H1 (cell line): ENCODE data around the gene ADAMTS15. TPM values are rescaled to one million over a fixed set of nuclear protein-coding genes. Genes with fewer than 3 reads are reported as not detected.

Source experiments
- CTCF ChIA-PET: fragments of 300-600 bp; sonication (Branson Sonifier 250); formaldehyde crosslinking; loops from one replicate; lab custom pipeline; 2021; ENCODE audit not compliant: partially characterized antibody; lab: Charles Lee
- POLR2A ChIA-PET: fragments of 300-600 bp; sonication (Branson Sonifier 250); formaldehyde crosslinking; loops from one replicate; lab custom pipeline; 2021; ENCODE audit warnings: inconsistent platforms; ENCODE audit not compliant: partially characterized antibody; lab: Charles Lee
- DNase-seq, 2 experiments: peaks; one replicate each; pipeline versions ENCODE4 v3.0.0 to v3.0.0-alpha.2; 2010 to 2022; ENCODE audit warnings: low spot score in 2 of 2, low read depth in 1 of 2, mixed read lengths in 1 of 2
- FAIRE-seq: peaks from 2 replicates; lab custom pipeline; 2011; peaks lifted over from hg19 to GRCh38; lab: Jason Lieb, UNC
- H2AFZ ChIP-seq: 2 replicates; pipeline ENCODE4 v1.8.1; 2012; ENCODE audit warnings: low read length, inconsistent platforms
- H2AK5ac ChIP-seq: 2 replicates; pipeline ENCODE4 v1.6.1; 2013; ENCODE audit warnings: low read depth, low read length
- H2BK120ac ChIP-seq: replicated peaks from 2 replicates; pipeline ENCODE3; 2013; ENCODE audit warnings: low read depth, low read length, inconsistent platforms
- H2BK12ac ChIP-seq: 2 replicates; pipeline ENCODE4 v1.6.1; 2013; ENCODE audit warnings: low read depth, low read length
- H2BK15ac ChIP-seq: 2 replicates; pipeline ENCODE4 v1.6.1; 2013; ENCODE audit warnings: low read length
- H2BK20ac ChIP-seq: 2 replicates; pipeline ENCODE4 v1.6.1; 2013; ENCODE audit warnings: low read length
- H2BK5ac ChIP-seq: 2 replicates; pipeline ENCODE4 v1.6.1; 2013; ENCODE audit warnings: low read depth, low read length
- H3K14ac ChIP-seq: 2 replicates; pipeline ENCODE4 v1.6.1; 2013; ENCODE audit warnings: inconsistent platforms; ENCODE audit not compliant: insufficient read length
- H3K18ac ChIP-seq: 2 replicates; pipeline ENCODE4 v1.6.1; 2013; ENCODE audit warnings: low read length; ENCODE audit errors: extremely low read depth
- H3K23ac ChIP-seq: 2 replicates; pipeline ENCODE4 v1.6.1; 2013; ENCODE audit warnings: inconsistent platforms; ENCODE audit not compliant: insufficient read length
- H3K23me2 ChIP-seq: 2 replicates; pipeline ENCODE4 v1.6.1; 2013; ENCODE audit warnings: low read depth, low read length
- H3K27ac ChIP-seq: 2 replicates; pipeline ENCODE4 v1.6.1; 2011; ENCODE audit warnings: low read depth, low read length, inconsistent platforms
- H3K27me3 ChIP-seq, 4 experiments: replicated peaks in 1 of 4; 1 replicate in 1 of 4; 2 replicates in 3 of 4; pipeline versions ENCODE4 v1.6.1 to v1.8.1; 2011 to 2013; ENCODE audit warnings: low read length in 3 of 4, mild to moderate bottlenecking in 3 of 4, inconsistent platforms in 2 of 4, mixed read lengths in 2 of 4, moderate library complexity in 1 of 4; ENCODE audit not compliant: control insufficient read depth in 3 of 4, insufficient read depth in 3 of 4; ENCODE audit errors: extremely low read depth in 1 of 4
- H3K36me3 ChIP-seq, 4 experiments: 2 replicates each; pipeline versions ENCODE4 v1.6.1 to v1.8.1; 2011 to 2013; ENCODE audit warnings: mild to moderate bottlenecking in 4 of 4, low read length in 3 of 4, moderate library complexity in 2 of 4, control low read depth in 1 of 4, inconsistent platforms in 1 of 4; ENCODE audit not compliant: insufficient read depth in 4 of 4, control insufficient read depth in 2 of 4
- H3K4ac ChIP-seq: replicated peaks from 2 replicates; pipeline ENCODE3; 2013; ENCODE audit warnings: low read length, low read depth, mixed read lengths, inconsistent platforms; ENCODE audit not compliant: insufficient read length
- H3K4me1 ChIP-seq, 4 experiments: replicated peaks in 1 of 4; 1 replicate in 1 of 4; 2 replicates in 3 of 4; pipeline versions ENCODE4 v1.6.1 to v1.8.1; 2011 to 2013; ENCODE audit warnings: low read length in 3 of 4, inconsistent platforms in 2 of 4, mixed read lengths in 1 of 4; ENCODE audit not compliant: insufficient read depth in 4 of 4, control insufficient read depth in 3 of 4
- H3K4me2 ChIP-seq, 2 experiments: 2 replicates each; pipeline versions ENCODE4 v1.6.1 to v1.8.1; 2011 to 2013; ENCODE audit warnings: low read depth in 2 of 2, low read length in 2 of 2, control low read depth in 1 of 2, inconsistent platforms in 1 of 2, mild to moderate bottlenecking in 1 of 2; ENCODE audit not compliant: insufficient read depth in 1 of 2
- H3K4me3 ChIP-seq, 4 experiments: fragments of 200-600, 300-600 bp in 1 of 4; sonication (generic), shearing (Covaris generic), sonication (Bioruptor Twin) in 1 of 4; 2 replicates each; pipeline versions ENCODE4 v1.5.1 to v1.8.1; 2011 to 2016; ENCODE audit warnings: low read length in 4 of 4, low read depth in 3 of 4, control low read depth in 2 of 4, inconsistent platforms in 2 of 4, mild to moderate bottlenecking in 2 of 4, mixed read lengths in 1 of 4, moderate library complexity in 1 of 4; ENCODE audit not compliant: insufficient read depth in 2 of 4; ENCODE audit errors: extremely low read depth in 1 of 4
- H3K56ac ChIP-seq: replicated peaks from 2 replicates; pipeline ENCODE3; 2013; ENCODE audit warnings: low read depth, mild to moderate bottlenecking, mixed read lengths, low read length, inconsistent platforms; ENCODE audit not compliant: insufficient read length
- H3K79me1 ChIP-seq: 2 replicates; pipeline ENCODE4 v1.6.1; 2013; ENCODE audit warnings: low read depth, low read length, control low read depth
- H3K79me2 ChIP-seq, 2 experiments: 2 replicates each; pipeline versions ENCODE4 v1.6.1 to v1.8.1; 2012 to 2013; ENCODE audit warnings: low read length in 2 of 2, mild to moderate bottlenecking in 2 of 2, inconsistent platforms in 1 of 2; ENCODE audit not compliant: insufficient read depth in 2 of 2, control insufficient read depth in 1 of 2
- H3K9ac ChIP-seq, 4 experiments: replicated peaks in 1 of 4; 1 replicate in 1 of 4; 2 replicates in 3 of 4; pipeline versions ENCODE4 v1.6.1 to v1.8.1; 2011 to 2013; ENCODE audit warnings: low read depth in 3 of 4, low read length in 3 of 4, control low read depth in 2 of 4, mild to moderate bottlenecking in 2 of 4, moderate library complexity in 2 of 4, inconsistent platforms in 1 of 4; ENCODE audit errors: extremely low read depth in 1 of 4
- H3K9me3 ChIP-seq, 2 experiments: 2 replicates each; pipeline versions ENCODE4 v1.6.1 to v1.8.1; 2012 to 2013; ENCODE audit warnings: mild to moderate bottlenecking in 2 of 2, moderate library complexity in 2 of 2, control low read depth in 1 of 2, inconsistent platforms in 1 of 2, low read depth in 1 of 2, low read length in 1 of 2, mixed read lengths in 1 of 2; ENCODE audit not compliant: insufficient read depth in 2 of 2
- H4K20me1 ChIP-seq, 2 experiments: replicated peaks in 1 of 2; 2 replicates each; pipeline versions ENCODE3 to v1.8.1; 2011 to 2013; ENCODE audit warnings: inconsistent platforms in 2 of 2, low read length in 2 of 2, mild to moderate bottlenecking in 1 of 2; ENCODE audit not compliant: insufficient read depth in 2 of 2, control insufficient read depth in 1 of 2
- H4K5ac ChIP-seq: 2 replicates; pipeline ENCODE4 v1.6.1; 2013; ENCODE audit warnings: low read length, low read depth, mixed read lengths, inconsistent platforms; ENCODE audit not compliant: insufficient read length
- H4K8ac ChIP-seq: 2 replicates; pipeline ENCODE4 v1.8.0; 2013; ENCODE audit warnings: mild to moderate bottlenecking, moderate library complexity, low read length, inconsistent platforms; ENCODE audit not compliant: insufficient read depth; ENCODE audit errors: extremely low read depth
- H4K91ac ChIP-seq: replicated peaks from 2 replicates; pipeline ENCODE3; 2013; ENCODE audit warnings: low read length, mixed read lengths, inconsistent platforms; ENCODE audit not compliant: insufficient read length
- ASH2L ChIP-seq: fragments of 200-600, 300-600 bp; sonication (generic); IDR thresholded peaks from one replicate; pipeline ENCODE4 v1.7.1; 2017; ENCODE audit warnings: low read length
- BACH1 ChIP-seq: IDR thresholded peaks from 2 replicates; pipeline ENCODE4 v1.6.1; 2012; ENCODE audit warnings: low read length, improper control_type of control experiment
- CHD2 ChIP-seq: IDR thresholded peaks from 2 replicates; pipeline ENCODE4 v1.6.1; 2012; ENCODE audit warnings: low read length, improper control_type of control experiment
- HDAC6 ChIP-seq: IDR thresholded peaks from one replicate; pipeline ENCODE4 v1.7.1; 2012; ENCODE audit warnings: low read depth, mild to moderate bottlenecking, inconsistent platforms, low read length, moderate library complexity
- SAP30 ChIP-seq: fragments of 300-600 bp; sonication (generic); IDR thresholded peaks from 2 replicates; pipeline ENCODE4 v1.7.1; 2012; ENCODE audit warnings: low read length, moderate library complexity, mild to moderate bottlenecking, inconsistent platforms; ENCODE audit not compliant: insufficient read depth, insufficient replicate concordance
- SIRT6 ChIP-seq: IDR thresholded peaks from one replicate; pipeline ENCODE4 v1.7.1; 2012; ENCODE audit warnings: low read length, inconsistent platforms
- TEAD4 ChIP-seq: IDR thresholded peaks from 2 replicates; pipeline ENCODE4 v1.6.1; 2012; ENCODE audit warnings: low read depth, low read length, inconsistent platforms, mixed read lengths
- USF2 ChIP-seq: IDR thresholded peaks from 2 replicates; pipeline ENCODE4 v1.6.1; 2011; ENCODE audit warnings: low read length, improper control_type of control experiment
- WGBS, 2 experiments: shearing (Covaris generic) in 1 of 2; methylation state at CpG; one replicate each; pipeline versions ENCODE4 v1.1.6 to v1.1.7; 2013 to 2015; ENCODE audit warnings: low lambda C conversion rate in 2 of 2, mixed read lengths in 2 of 2, inconsistent platforms in 1 of 2, low coverage in 1 of 2, missing lambda C conversion rate in 1 of 2; ENCODE audit not compliant: insufficient replicate concordance in 2 of 2, insufficient coverage in 1 of 2, insufficient read length in 1 of 2; ENCODE audit errors: extremely low coverage in 1 of 2, missing lambda C conversion rate in 1 of 2; 5-methylcytosine and 5-hydroxymethylcytosine counted together
- polyA plus RNA-seq, 7 experiments: library from polyadenylated mRNA; depleted of rRNA in 3 of 7; stranded (reverse) in 5 of 7; unstranded in 2 of 7; fragments of >200 nt in 5 of 7; fragments of 200-250 nt in 2 of 7; gene quantifications; 1 replicate in 5 of 7; 2 replicates in 1 of 7; 4 replicates in 1 of 7; pipeline versions ENCODE4 v1.2.1 to v1.2.3, GENCODE V29; 2011 to 2013; ENCODE audit warnings: missing spikeins in 2 of 7, mixed read lengths in 2 of 7
- total RNA-seq: library from RNA; stranded (reverse); fragmentation: NEBNext Ultra II Directional; extraction: Animal tissue kit (Norgen Biotek cat#: 25700); gene quantifications from 2 replicates; pipeline ENCODE4 v1.2.1, GENCODE V29; 2021

Gene ADAMTS15
- total and polyA plus RNA-seq, 2 of the 8 experiments (the other 6 are each of a cell fraction or from before 2014, with no cell fraction given) = 1.7 to 4.7 TPM

GRCh38 chr11:130511765-130512164, 63.3 kb downstream of the ADAMTS15 start:
- no peak for FAIRE-seq
- DNase-seq = no peak
- no peak overlapping the region for H3K4ac ChIP-seq
- POLR2A ChIA-PET = no interaction called here
- no peak overlapping the region for H4K5ac ChIP-seq
- no peak overlapping the region for H3K27ac ChIP-seq
- no peak overlapping the region for H2AFZ ChIP-seq
- CTCF ChIA-PET = interaction anchor here (0.7 to 2.2 kb wide), 4 partner anchors 9 to 200 kb away, joined by 3 to 13 read pairs (median 5); no protein-coding TSS in a partner anchor
- no peaks in the 10 kb centered on the region for H3K36me3 ChIP-seq
- H3K23ac ChIP-seq = no peak overlapping the region
- no peaks in the 10 kb centered on the region for H3K79me2 ChIP-seq
- H4K20me1 ChIP-seq = no peaks in the 10 kb centered on the region
- no peak overlapping the region for H2BK20ac ChIP-seq
- no peak overlapping the region for H2BK15ac ChIP-seq
- TF ChIP-seq SAP30 (no peak), CHD2 (no peak), BACH1 (no peak), HDAC6 (no peak), SIRT6 (no peak), ASH2L (no peak), USF2 (no peak), TEAD4 (no peak)
- no peaks in the 10 kb centered on the region; a peak in 1 of 7 replicates for H3K27me3 ChIP-seq
- H3K23me2 ChIP-seq = no peaks in the 10 kb centered on the region
- H3K4me1 ChIP-seq = peaks cover 6 to 10% (median 7%) of the 10 kb centered on the region in 4 experiments
- no peak overlapping the region for H3K4me2 ChIP-seq
- no peaks in the 10 kb centered on the region for H3K79me1 ChIP-seq
- H2BK120ac ChIP-seq = no peak overlapping the region
- no peak overlapping the region for H3K4me3 ChIP-seq
- 96% methylated on average over 2 of the region's 2 CpGs; no CpG with 5 or more reads in 1 of the 2 experiments for WGBS, 2 experiments
- H3K56ac ChIP-seq = no peak overlapping the region
- H2BK5ac ChIP-seq = no peak overlapping the region
- H2BK12ac ChIP-seq = no peak overlapping the region
- H3K18ac ChIP-seq = no peak overlapping the region
- H3K14ac ChIP-seq = no peak overlapping the region
- no peak overlapping the region for H3K9ac ChIP-seq
- no peak overlapping the region for H4K91ac ChIP-seq
- no peak overlapping the region for H2AK5ac ChIP-seq
- peaks cover 12 to 13% of the 10 kb centered on the region in 2 experiments for H3K9me3 ChIP-seq
- H4K8ac ChIP-seq = no peak overlapping the region
